H1 (cell line): ENCODE measurements around the gene RASD2. TPM values are rescaled to one million over a fixed set of nuclear protein-coding genes. Genes with fewer than 3 reads are reported as not detected.

ENCODE experiments used
- HDAC6 ChIP-seq: IDR thresholded peaks from one replicate; pipeline ENCODE4 v1.7.1; 2012; ENCODE audit warnings: low read depth, mild to moderate bottlenecking, inconsistent platforms, low read length, moderate library complexity
- RNF2 ChIP-seq: fragments of 200-900, 300-1000 bp; sonication (generic); IDR thresholded peaks from 2 replicates; pipeline ENCODE4 v1.7.1; 2016; ENCODE audit warnings: borderline replicate concordance, low read depth, mild to moderate bottlenecking, antibody characterized with exemption, low read length; ENCODE audit not compliant: poor library complexity, severe bottlenecking; ENCODE audit errors: missing control alignments
- polyA plus RNA-seq, 7 experiments: library from polyadenylated mRNA; depleted of rRNA in 3 of 7; stranded (reverse) in 5 of 7; unstranded in 2 of 7; fragments of >200 nt in 5 of 7; fragments of 200-250 nt in 2 of 7; gene quantifications; 1 replicate in 5 of 7; 2 replicates in 1 of 7; 4 replicates in 1 of 7; pipeline versions ENCODE4 v1.2.1 to v1.2.3, GENCODE V29; 2011 to 2013; ENCODE audit warnings: missing spikeins in 2 of 7, mixed read lengths in 2 of 7
- total RNA-seq: library from RNA; stranded (reverse); fragmentation: NEBNext Ultra II Directional; extraction: Animal tissue kit (Norgen Biotek cat#: 25700); gene quantifications from 2 replicates; pipeline ENCODE4 v1.2.1, GENCODE V29; 2021

Gene RASD2
- total and polyA plus RNA-seq, 2 of the 8 experiments (the other 6 are each of a cell fraction or from before 2014, with no cell fraction given), result 1.9 to 5.1 TPM

- TF ChIP-seq RNF2, result no peak
- TF ChIP-seq HDAC6, result no peak
- TF ChIP-seq, all 59 proteins: peak for 0
Observed at GRCh38 chr22:35526333-35526979, 14.2 kb upstream of the RASD2 start (continued).
